AG09319 (cell line): ENCODE results near the gene ENG.

Experiments used
- DNase-seq: peaks from one replicate; pipeline ENCODE4 v3.0.0-alpha.2; 2010; ENCODE audit warnings: low read depth; ENCODE audit errors: extremely low read depth
- TF ChIP-seq, protein P1 (sequence below): IDR thresholded peaks from 2 replicates; pipeline ENCODE4 v1.5.1; 2011; ENCODE audit warnings: low read depth, mild to moderate bottlenecking, inconsistent platforms, low read length, moderate library complexity

Gene ENG

DNA sequence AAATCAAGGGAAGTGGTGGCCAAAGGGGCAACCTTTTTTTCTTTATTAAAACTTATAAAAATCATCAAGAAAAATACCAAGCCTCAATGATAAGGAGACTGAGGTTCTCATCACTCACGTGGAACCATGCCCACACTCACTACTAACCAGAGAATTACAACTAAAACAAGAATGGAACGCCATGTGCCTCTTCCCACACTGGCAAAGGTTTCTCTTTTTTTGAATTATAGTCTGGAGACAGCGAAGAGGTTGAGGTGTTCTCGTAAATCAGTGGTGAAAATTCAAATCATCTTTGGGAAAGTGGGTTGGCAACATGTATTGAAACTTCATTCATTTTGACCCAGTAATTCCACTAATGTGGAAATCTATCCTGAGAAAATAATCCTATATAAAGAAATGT lies 32.4 kb downstream of the ENG start:
- DNase-seq: no peak
- TF ChIP-seq, protein P1, sequence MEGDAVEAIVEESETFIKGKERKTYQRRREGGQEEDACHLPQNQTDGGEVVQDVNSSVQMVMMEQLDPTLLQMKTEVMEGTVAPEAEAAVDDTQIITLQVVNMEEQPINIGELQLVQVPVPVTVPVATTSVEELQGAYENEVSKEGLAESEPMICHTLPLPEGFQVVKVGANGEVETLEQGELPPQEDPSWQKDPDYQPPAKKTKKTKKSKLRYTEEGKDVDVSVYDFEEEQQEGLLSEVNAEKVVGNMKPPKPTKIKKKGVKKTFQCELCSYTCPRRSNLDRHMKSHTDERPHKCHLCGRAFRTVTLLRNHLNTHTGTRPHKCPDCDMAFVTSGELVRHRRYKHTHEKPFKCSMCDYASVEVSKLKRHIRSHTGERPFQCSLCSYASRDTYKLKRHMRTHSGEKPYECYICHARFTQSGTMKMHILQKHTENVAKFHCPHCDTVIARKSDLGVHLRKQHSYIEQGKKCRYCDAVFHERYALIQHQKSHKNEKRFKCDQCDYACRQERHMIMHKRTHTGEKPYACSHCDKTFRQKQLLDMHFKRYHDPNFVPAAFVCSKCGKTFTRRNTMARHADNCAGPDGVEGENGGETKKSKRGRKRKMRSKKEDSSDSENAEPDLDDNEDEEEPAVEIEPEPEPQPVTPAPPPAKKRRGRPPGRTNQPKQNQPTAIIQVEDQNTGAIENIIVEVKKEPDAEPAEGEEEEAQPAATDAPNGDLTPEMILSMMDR: no peak

DNA sequence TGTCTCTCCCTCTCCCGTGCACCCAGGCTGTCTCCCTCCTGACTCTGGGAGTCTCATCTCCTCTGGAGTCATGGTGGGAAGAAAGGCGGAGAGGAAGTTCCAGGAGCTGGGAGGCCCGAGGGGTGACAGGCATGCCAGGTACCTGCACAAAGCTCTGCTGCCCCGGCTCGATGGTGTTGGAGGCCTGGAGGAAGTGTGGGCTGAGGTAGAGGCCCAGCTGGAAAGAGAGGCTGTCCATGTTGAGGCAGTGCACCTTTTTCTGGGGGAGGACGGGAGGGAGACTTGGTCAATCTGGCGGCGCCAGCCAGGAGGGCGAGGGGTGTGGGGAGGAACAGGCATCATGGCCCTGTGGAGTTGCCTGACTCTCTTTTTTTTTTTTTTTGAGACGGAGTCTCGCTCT lies 35.9 kb downstream of the ENG start:
- no peak for DNase-seq
- TF ChIP-seq, protein P1: no peak

DNA sequence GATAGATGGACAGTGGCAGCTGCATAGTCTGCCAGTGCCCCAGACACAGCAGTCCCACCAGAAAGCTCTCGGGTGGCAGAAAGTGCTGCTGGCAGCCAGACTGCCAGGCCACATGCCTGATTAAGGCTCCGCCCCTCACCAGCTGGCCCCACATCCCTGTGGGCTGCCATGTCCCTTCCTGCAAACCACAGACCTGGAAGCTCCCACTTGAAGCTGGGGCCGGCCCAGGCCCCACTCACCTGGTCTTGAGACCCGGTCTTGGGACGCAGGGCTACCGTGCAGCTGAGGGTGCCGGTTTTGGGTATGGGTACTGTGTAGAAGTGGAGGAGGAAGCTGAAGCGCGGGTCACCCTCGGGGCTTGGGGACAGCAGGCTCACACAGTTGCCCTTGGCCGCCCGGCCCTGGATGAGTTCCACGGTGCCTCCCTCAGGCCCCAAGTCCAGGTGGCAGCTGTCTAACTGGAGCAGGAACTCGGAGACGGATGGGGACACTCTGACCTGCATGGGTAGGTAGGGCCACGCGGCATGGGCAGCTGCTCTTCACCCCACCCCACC lies 36.5 kb downstream of the ENG start:
- TF ChIP-seq, protein P1: no peak
- DNase-seq: no peak

DNA sequence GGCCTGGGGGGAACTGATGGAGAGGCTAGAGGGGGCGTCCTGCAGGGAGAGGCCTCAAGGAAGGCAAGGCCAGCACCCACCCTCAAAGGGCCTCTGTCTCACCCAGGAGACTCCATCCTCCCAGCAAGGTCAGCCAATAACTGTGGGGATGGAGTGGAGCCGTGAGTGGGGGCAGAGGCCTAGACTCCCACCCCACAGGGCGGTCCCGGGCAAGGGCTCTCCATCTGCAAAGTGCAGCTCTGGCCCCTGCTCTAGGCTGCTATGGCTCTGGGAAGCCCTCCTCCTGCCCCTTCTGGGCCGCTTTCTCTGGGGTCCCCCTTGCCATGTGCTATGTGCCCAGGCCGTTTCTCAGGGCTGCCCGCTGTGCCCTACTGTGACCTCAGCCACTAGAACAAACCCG lies 37.7 kb downstream of the ENG start:
- DNase-seq: no peak
- TF ChIP-seq, protein P1: no peak

DNA sequence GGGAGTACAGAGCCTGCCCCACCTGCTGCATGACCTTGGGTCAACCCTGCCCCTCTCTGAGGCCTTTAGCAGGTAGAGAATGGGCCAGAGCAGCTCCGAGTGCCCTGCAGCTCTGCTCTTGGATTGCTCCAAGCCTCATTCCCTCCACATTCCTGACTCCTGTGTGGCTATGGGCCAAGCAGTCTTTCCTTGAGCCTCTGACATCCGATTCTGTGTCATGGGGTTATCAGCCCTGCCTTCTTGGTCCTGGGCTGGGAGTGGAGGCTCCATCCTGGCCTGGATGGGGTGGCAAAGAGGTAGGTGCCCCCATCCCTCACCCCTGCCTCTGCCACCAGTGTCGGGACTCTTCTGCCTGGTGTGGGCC lies 38.1 kb downstream of the ENG start:
- TF ChIP-seq, protein P1: no peak
- DNase-seq: no peak

DNA sequence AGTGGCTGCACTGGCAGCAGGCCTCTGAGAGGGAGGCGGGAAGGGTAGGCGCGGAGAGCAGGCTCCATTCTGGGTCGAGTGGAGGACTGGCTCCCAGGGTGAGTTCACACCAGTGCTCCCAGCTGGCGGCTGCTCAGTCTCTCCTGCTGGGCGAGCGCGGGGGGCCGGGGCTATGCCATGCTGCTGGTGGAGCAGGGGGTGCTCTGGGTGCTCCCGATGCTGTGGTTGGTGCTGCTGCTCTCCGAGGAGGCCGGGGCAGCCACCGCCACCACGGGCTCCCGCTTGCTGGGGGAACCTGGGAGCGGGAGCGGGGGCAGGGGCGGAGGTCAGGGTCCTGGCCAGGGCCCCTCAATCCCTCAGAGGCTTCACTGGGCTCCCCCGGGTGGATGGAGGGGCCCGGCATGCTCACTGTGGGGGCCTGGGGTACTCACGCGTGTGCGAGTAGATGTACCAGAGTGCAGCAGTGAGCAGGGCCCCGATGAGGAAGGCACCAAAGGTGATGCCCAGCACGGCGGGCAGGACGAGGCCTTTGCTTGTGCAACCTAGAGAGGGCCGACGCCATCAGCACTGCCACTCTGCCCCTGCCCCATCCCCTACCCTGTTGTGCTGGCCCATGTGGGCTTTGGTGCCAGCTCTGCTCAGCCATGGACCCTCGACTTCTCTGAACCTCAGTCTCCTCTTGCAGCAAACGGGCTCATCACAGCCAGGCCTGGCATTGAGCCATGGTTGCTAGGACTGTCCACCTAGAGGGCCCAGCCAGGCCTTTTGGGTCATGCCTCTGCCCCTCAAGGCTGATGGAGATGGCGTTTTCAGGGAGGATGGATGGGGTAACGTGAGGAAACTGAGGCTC lies 38.7 kb downstream of the ENG start:
- no peak for DNase-seq
- TF ChIP-seq, protein P1: no peak
